ENCODE measurements around the gene PLIN3. TPM values are rescaled to one million over a fixed set of nuclear protein-coding genes. Genes with fewer than 3 reads are reported as not detected.
A peak's percentile ranks its signal among the peaks of the same experiment; 100 is the strongest.
"Not testable (repeated sequence)": the region's sequence is repeated elsewhere in the genome, so short reads cannot be mapped to it uniquely, and the experiment has no call there.

The PLIN3 gene
- total RNA-seq, 1 experiment from 2014 or later: 104 TPM

DNA sequence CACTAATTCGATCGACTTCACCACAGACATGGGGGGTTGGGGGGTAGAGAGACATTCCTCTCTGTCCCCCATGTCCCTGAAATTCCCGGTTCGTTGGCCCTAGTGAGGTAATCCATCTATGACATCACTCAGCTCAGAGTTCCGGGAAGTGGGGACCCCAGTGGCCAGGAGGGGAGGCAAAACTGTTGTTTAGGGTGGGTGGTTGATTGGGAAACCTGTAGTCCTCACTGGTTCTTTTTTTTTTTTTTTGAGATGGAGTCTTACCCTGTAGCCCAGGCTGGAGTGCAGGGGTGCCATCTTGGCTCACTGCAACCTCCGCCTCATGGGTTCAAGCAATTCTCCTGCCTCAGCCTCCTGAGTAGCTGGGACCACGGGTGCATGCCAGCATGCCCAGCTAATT, 35.3 kb upstream of the PLIN3 start, which contains the start of gene ARRDC5:
ARRDC5 (minus strand) TSS at position 101 of the 400 bp plus-strand sequence; CDS start at position 30, 71 bp downstream.
- Histone ChIP-seq H3K4me1 (replicated peaks; ENCODE audit: insufficient read depth) (no peaks in the 10 kb centered on the region), H3F3A (ENCODE audit: insufficient read depth, low read depth) (no peaks in the 10 kb centered on the region), H4K20me1 (ENCODE audit: insufficient read depth) (no peaks in the 10 kb centered on the region), H2AFZ (no peak within 1 kb of the TSS), H3K36me3 (ENCODE audit: low read depth) (no peaks in the 10 kb centered on the region), H3K79me2 (ENCODE audit: low read depth) (no peaks in the 10 kb centered on the region), H3K9me2 (ENCODE audit: insufficient read depth) (no peaks in the 10 kb centered on the region), H3K9me3 (ENCODE audit: insufficient read depth, low read depth) (no peaks in the 10 kb centered on the region), H3K27ac (no peak within 1 kb of the TSS), H3K4me2 (no peak within 1 kb of the TSS), H3K4me3 (no peak within 1 kb of the TSS), H3K27me3 (ENCODE audit: insufficient read depth, low read depth) (no peaks in the 10 kb centered on the region)
- no peak for DNase-seq
- intact Hi-C loops (cut with micrococcal nuclease; ENCODE audit: unreplicated experiment): no loop called here
- CTCF ChIA-PET: no interaction called here
- POLR2A ChIA-PET (ENCODE audit: unreplicated experiment): no interaction called here
- TF ChIP-seq EZH2 (IDR thresholded peaks at IDR 0.05; ENCODE audit: low read depth): no peak
- TF ChIP-seq, protein P1, sequence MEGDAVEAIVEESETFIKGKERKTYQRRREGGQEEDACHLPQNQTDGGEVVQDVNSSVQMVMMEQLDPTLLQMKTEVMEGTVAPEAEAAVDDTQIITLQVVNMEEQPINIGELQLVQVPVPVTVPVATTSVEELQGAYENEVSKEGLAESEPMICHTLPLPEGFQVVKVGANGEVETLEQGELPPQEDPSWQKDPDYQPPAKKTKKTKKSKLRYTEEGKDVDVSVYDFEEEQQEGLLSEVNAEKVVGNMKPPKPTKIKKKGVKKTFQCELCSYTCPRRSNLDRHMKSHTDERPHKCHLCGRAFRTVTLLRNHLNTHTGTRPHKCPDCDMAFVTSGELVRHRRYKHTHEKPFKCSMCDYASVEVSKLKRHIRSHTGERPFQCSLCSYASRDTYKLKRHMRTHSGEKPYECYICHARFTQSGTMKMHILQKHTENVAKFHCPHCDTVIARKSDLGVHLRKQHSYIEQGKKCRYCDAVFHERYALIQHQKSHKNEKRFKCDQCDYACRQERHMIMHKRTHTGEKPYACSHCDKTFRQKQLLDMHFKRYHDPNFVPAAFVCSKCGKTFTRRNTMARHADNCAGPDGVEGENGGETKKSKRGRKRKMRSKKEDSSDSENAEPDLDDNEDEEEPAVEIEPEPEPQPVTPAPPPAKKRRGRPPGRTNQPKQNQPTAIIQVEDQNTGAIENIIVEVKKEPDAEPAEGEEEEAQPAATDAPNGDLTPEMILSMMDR (conservative IDR thresholded peaks at IDR 0.05): no peak
- no TSS peak for BruUV-seq (replicated peaks)

- H2AFZ ChIP-seq; intact Hi-C loops (cut with micrococcal nuclease; ENCODE audit: unreplicated experiment); POLR2A ChIA-PET (ENCODE audit: unreplicated experiment); H3K9me3 ChIP-seq (ENCODE audit: insufficient read depth, low read depth); CTCF ChIA-PET; H4K20me1 ChIP-seq (ENCODE audit: insufficient read depth); H3K4me1 ChIP-seq (replicated peaks; ENCODE audit: insufficient read depth); H3F3A ChIP-seq (ENCODE audit: insufficient read depth, low read depth); H3K9me2 ChIP-seq (ENCODE audit: insufficient read depth); H3K27me3 ChIP-seq (ENCODE audit: insufficient read depth, low read depth); H3K36me3 ChIP-seq (ENCODE audit: low read depth); H3K79me2 ChIP-seq (ENCODE audit: low read depth); H3K4me3 ChIP-seq; H3K27ac ChIP-seq; DNase-seq; BruUV-seq (replicated peaks); H3K4me2 ChIP-seq: not testable (repeated sequence)
These were observed 33.4 kb upstream of the PLIN3 start for GRCh38 chr19:4900879-4901278.

- H4K20me1 ChIP-seq (ENCODE audit: insufficient read depth): no peaks in the 10 kb centered on the region
- H3F3A ChIP-seq (ENCODE audit: insufficient read depth, low read depth): peaks cover 8% of the 10 kb centered on the region; the same call in 1 of the 2 replicates
- intact Hi-C loops (cut with micrococcal nuclease; ENCODE audit: unreplicated experiment): no loop called here
- H3K4me1 ChIP-seq (replicated peaks; ENCODE audit: insufficient read depth): peaks cover 15% of the 10 kb centered on the region
- no peak overlapping the region for H3K4me3 ChIP-seq
- no TSS peak for BruUV-seq (replicated peaks)
- DNase-seq: no peak
- peak overlapping the region; percentile 80; the same call in 1 of the 2 replicates for H3K27ac ChIP-seq
- no peaks in the 10 kb centered on the region for H3K9me2 ChIP-seq (ENCODE audit: insufficient read depth)
- CTCF ChIA-PET: no interaction called here
- TF ChIP-seq EZH2 (IDR thresholded peaks at IDR 0.05; ENCODE audit: low read depth): no peak
- TF ChIP-seq, protein P1 (conservative IDR thresholded peaks at IDR 0.05): no peak
- H3K27me3 ChIP-seq (ENCODE audit: insufficient read depth, low read depth): no peaks in the 10 kb centered on the region
- H3K9me3 ChIP-seq (ENCODE audit: insufficient read depth, low read depth): no peaks in the 10 kb centered on the region
- H2AFZ ChIP-seq: no peak overlapping the region
- POLR2A ChIA-PET (ENCODE audit: unreplicated experiment): no interaction called here
- H3K4me2 ChIP-seq: no peak overlapping the region
- no peaks in the 10 kb centered on the region for H3K79me2 ChIP-seq (ENCODE audit: low read depth)
- no peaks in the 10 kb centered on the region for H3K36me3 ChIP-seq (ENCODE audit: low read depth)
These were observed 29.7 kb upstream of the PLIN3 start for GRCh38 chr19:4897146-4897545.

GRCh38 chr19:4896372-4896771, 28.9 kb upstream of the PLIN3 start:
- H3K4me3 ChIP-seq: no peak overlapping the region
- ChIA-PET CTCF (interaction anchor here (0.6 kb wide), 1 partner anchor 884 kb away, joined by 4 read pairs; no protein-coding TSS in a partner anchor), POLR2A (ENCODE audit: unreplicated experiment) (interaction anchor here (0.5 kb wide), 1 partner anchor 1133 kb away, joined by 3 read pairs; no protein-coding TSS in a partner anchor)
- no peaks in the 10 kb centered on the region for H3K9me3 ChIP-seq (ENCODE audit: insufficient read depth, low read depth)
- no peaks in the 10 kb centered on the region for H3K79me2 ChIP-seq (ENCODE audit: low read depth)
- H2AFZ ChIP-seq: peak overlapping the region; percentile 63; the same call in 1 of the 2 replicates
- no peaks in the 10 kb centered on the region for H3K36me3 ChIP-seq (ENCODE audit: low read depth)
- H4K20me1 ChIP-seq (ENCODE audit: insufficient read depth): no peaks in the 10 kb centered on the region
- intact Hi-C loops (cut with micrococcal nuclease; ENCODE audit: unreplicated experiment): no loop called here
- BruUV-seq (replicated peaks): no TSS peak
- TF ChIP-seq EZH2 (IDR thresholded peaks at IDR 0.05; ENCODE audit: low read depth): no peak
- TF ChIP-seq, protein P1 (conservative IDR thresholded peaks at IDR 0.05): no peak
- no peaks in the 10 kb centered on the region for H3K9me2 ChIP-seq (ENCODE audit: insufficient read depth)
- H3K4me2 ChIP-seq: peak overlapping the region; percentile 47
- H3K27ac ChIP-seq: peak overlapping the region; percentile 80
- peaks cover 15% of the 10 kb centered on the region for H3K4me1 ChIP-seq (replicated peaks; ENCODE audit: insufficient read depth)
- no peaks in the 10 kb centered on the region for H3K27me3 ChIP-seq (ENCODE audit: insufficient read depth, low read depth)
- peak; percentile 53 to 63 for DNase-seq
- peaks cover 8% of the 10 kb centered on the region; the same call in 1 of the 2 replicates for H3F3A ChIP-seq (ENCODE audit: insufficient read depth, low read depth)

GRCh38 chr19:4892962-4893361, 25.5 kb upstream of the PLIN3 start:
- H3K27me3 ChIP-seq (ENCODE audit: insufficient read depth, low read depth); H3K4me3 ChIP-seq; H3K9me2 ChIP-seq (ENCODE audit: insufficient read depth); intact Hi-C loops (cut with micrococcal nuclease; ENCODE audit: unreplicated experiment); DNase-seq; POLR2A ChIA-PET (ENCODE audit: unreplicated experiment); H3K27ac ChIP-seq; H3K9me3 ChIP-seq (ENCODE audit: insufficient read depth, low read depth); H3K79me2 ChIP-seq (ENCODE audit: low read depth); BruUV-seq (replicated peaks); CTCF ChIA-PET; H4K20me1 ChIP-seq (ENCODE audit: insufficient read depth); H3K4me2 ChIP-seq; H2AFZ ChIP-seq; H3K36me3 ChIP-seq (ENCODE audit: low read depth); H3F3A ChIP-seq (ENCODE audit: insufficient read depth, low read depth): not testable (repeated sequence)
- peaks cover 15% of the 10 kb centered on the region for H3K4me1 ChIP-seq (replicated peaks; ENCODE audit: insufficient read depth)
